Fibroblast of skin of abdomen (primary cell): Measurements from ENCODE around the gene PADI2.

Experiments used
- DNase-seq: peaks from one replicate; pipeline ENCODE4 v3.0.0-alpha.2; 2013

PADI2 gene

GRCh38 chr1:17139637-17140036 is 20.4 kb upstream of the PADI2 start:
- DNase-seq: no peak

- no peak for DNase-seq
Observed at GRCh38 chr1:17137441-17137840, 18.2 kb upstream of the PADI2 start.

- no peak for DNase-seq
Observed at GRCh38 chr1:17136936-17137335, 17.7 kb upstream of the PADI2 start.

GRCh38 chr1:17136145-17136544 is 16.9 kb upstream of the PADI2 start:
- no peak for DNase-seq

GRCh38 chr1:17135530-17135929 is 16.3 kb upstream of the PADI2 start:
- DNase-seq: no peak

GRCh38 chr1:17134724-17135123 is 15.5 kb upstream of the PADI2 start:
- DNase-seq: no peak

GRCh38 chr1:17134034-17134433 is 14.8 kb upstream of the PADI2 start:
- no peak for DNase-seq

GRCh38 chr1:17130138-17130635 is 10.9 kb upstream of the PADI2 start:
- no peak for DNase-seq

GRCh38 chr1:17128361-17128760 is 9.1 kb upstream of the PADI2 start:
- DNase-seq: peak; percentile 97

- DNase-seq: peak; percentile 75
Observed at GRCh38 chr1:17125756-17126237, 6.5 kb upstream of the PADI2 start.

- DNase-seq: no peak
Observed at GRCh38 chr1:17123196-17124045, 4.2 kb upstream of the PADI2 start.

- DNase-seq: no peak
Observed at GRCh38 chr1:17122521-17123164, 3.4 kb upstream of the PADI2 start.

- no peak for DNase-seq
Observed at GRCh38 chr1:17121881-17122280, 2.6 kb upstream of the PADI2 start.

GRCh38 chr1:17120962-17121837 is 1.9 kb upstream of the PADI2 start:
- DNase-seq: peak; percentile 53

GRCh38 chr1:17120481-17120877 is 1.2 kb upstream of the PADI2 start:
- no peak for DNase-seq

GRCh38 chr1:17119773-17120480 is 676 bp upstream of the PADI2 start:
- no peak for DNase-seq

- no peak for DNase-seq
Observed at GRCh38 chr1:17118706-17119075, 560 bp downstream of the PADI2 start.

GRCh38 chr1:17118268-17118667 is 983 bp downstream of the PADI2 start:
- DNase-seq: no peak

GRCh38 chr1:17117451-17118265 is 1.6 kb downstream of the PADI2 start:
- DNase-seq: no peak

- no peak for DNase-seq
Observed at GRCh38 chr1:17116643-17117042, 2.6 kb downstream of the PADI2 start.

GRCh38 chr1:17113963-17114362 is 5.3 kb downstream of the PADI2 start:
- no peak for DNase-seq
